Hepatocyte (in vitro differentiated cells): ENCODE results near the gene CFAP52.

Experiments
- CTCF ChIP-seq: fragments of 200-600 bp; sonication (generic); IDR thresholded peaks from 2 replicates; pipeline ENCODE4 v1.5.1; 2016; ENCODE audit warnings: antibody characterized with exemption, mild to moderate bottlenecking; ENCODE audit not compliant: poor library complexity
- EZH2 ChIP-seq: fragments of 200-600 bp; sonication (generic); IDR thresholded peaks from 2 replicates; pipeline ENCODE4 v1.6.1; 2016; ENCODE audit warnings: antibody characterized with exemption, mild to moderate bottlenecking, borderline replicate concordance

- TF ChIP-seq CTCF (no peak), EZH2 (no peak)
Measured at GRCh38 chr17:9553181-9553580, 23.3 kb upstream of the CFAP52 start.
